GM10266 (cell line): ENCODE results near the gene RPL26.
"Not testable (repeated sequence)": the region's sequence is repeated elsewhere in the genome, so short reads cannot be mapped to it uniquely, and the experiment has no call there.

Experiments used
- DNase-seq: peaks from one replicate; pipeline ENCODE4 v3.0.0; 2012; ENCODE audit errors: extremely low spot score
- CTCF ChIP-seq: IDR thresholded peaks from 2 replicates; pipeline ENCODE4 v1.5.1; 2012; ENCODE audit warnings: mild to moderate bottlenecking, low read depth; ENCODE audit not compliant: control insufficient read depth, insufficient read depth; ENCODE audit errors: missing control alignments

RPL26 gene

GRCh38 chr17:8353736-8354135, 29.3 kb downstream of the RPL26 start:
- DNase-seq: no peak
- TF ChIP-seq CTCF: no peak

GRCh38 chr17:8350339-8350738, 32.7 kb downstream of the RPL26 start:
- DNase-seq: no peak
- TF ChIP-seq CTCF: no peak

GRCh38 chr17:8347001-8347400, 36.0 kb downstream of the RPL26 start:
- DNase-seq: not testable (repeated sequence)

- no peak for TF ChIP-seq CTCF
Observed at GRCh38 chr17:8345951-8346665, 36.9 kb downstream of the RPL26 start.

GRCh38 chr17:8345052-8345690, 37.8 kb downstream of the RPL26 start:
- no peak for TF ChIP-seq CTCF
- no peak for DNase-seq

More at GRCh38 chr17:8345951-8346665, 36.9 kb downstream of the RPL26 start:
- DNase-seq: no peak

GRCh38 chr17:8341456-8341855, 41.5 kb downstream of the RPL26 start:
- no peak for TF ChIP-seq CTCF
- no peak for DNase-seq

- TF ChIP-seq CTCF: no peak
Observed at GRCh38 chr17:8339540-8339939, 43.5 kb downstream of the RPL26 start, which contains the start of gene ODF4. Gene ODF4 (plus strand): TSS chr17:8339840. CDS start chr17:8340052, 212 bp downstream.

More at GRCh38 chr17:8339540-8339939, 43.5 kb downstream of the RPL26 start, which contains the start of gene ODF4:
- no peak for DNase-seq
